ENCODE measurements around the gene SP100. TPM values are rescaled to one million over a fixed set of nuclear protein-coding genes. Genes with fewer than 3 reads are reported as not detected.

Gene SP100
- total RNA-seq, 2 experiments from 2014 or later, result 351 TPM

GRCh38 chr2:230586328-230586982 is 170.5 kb downstream of the SP100 start:
- Mint-ChIP-seq H3K4me3 (no peak overlapping the region), H3K27ac (no peak overlapping the region), H3K36me3 (ENCODE audit: low read depth) (peaks cover 29% of the 10 kb centered on the region), H3K9me3 (peaks cover 25% of the 10 kb centered on the region), H3K27me3 (no peaks in the 10 kb centered on the region), H3K4me1 (peaks cover 41% of the 10 kb centered on the region)
- DNase-seq, result no peak
- ChIA-PET POLR2A (no interaction called here), CTCF (no interaction called here)

GRCh38 chr2:230589025-230589424 is 173.0 kb downstream of the SP100 start:
- H3K27ac Mint-ChIP-seq, result no peak overlapping the region
- no peaks in the 10 kb centered on the region for H3K27me3 Mint-ChIP-seq

GRCh38 chr2:230589497-230590015 is 173.6 kb downstream of the SP100 start:
- peaks cover 15% of the 10 kb centered on the region for H3K9me3 Mint-ChIP-seq
- peak; percentile 26 for DNase-seq

More at GRCh38 chr2:230589025-230589424, 173.0 kb downstream of the SP100 start:
- peaks cover 38% of the 10 kb centered on the region for H3K4me1 Mint-ChIP-seq
- DNase-seq, result no peak
- POLR2A ChIA-PET, result no interaction called here
- CTCF ChIA-PET, result no interaction called here
- H3K4me3 Mint-ChIP-seq, result no peak overlapping the region
- H3K36me3 Mint-ChIP-seq (ENCODE audit: low read depth), result peaks cover 16% of the 10 kb centered on the region
- H3K9me3 Mint-ChIP-seq, result peaks cover 16% of the 10 kb centered on the region

GRCh38 chr2:230590333-230590732 is 174.3 kb downstream of the SP100 start:
- ChIA-PET POLR2A (interaction anchor here (1.3 kb wide), 1 partner anchor 12 kb away, joined by 6 read pairs; no protein-coding TSS in a partner anchor), CTCF (no interaction called here)
- Mint-ChIP-seq H3K9me3 (peaks cover 10% of the 10 kb centered on the region), H3K4me1 (peaks cover 38% of the 10 kb centered on the region), H3K4me3 (no peak overlapping the region), H3K27me3 (no peaks in the 10 kb centered on the region), H3K36me3 (ENCODE audit: low read depth) (peaks cover 17% of the 10 kb centered on the region), H3K27ac (no peak overlapping the region)
- DNase-seq, result no peak

More at GRCh38 chr2:230589497-230590015, 173.6 kb downstream of the SP100 start:
- ChIA-PET CTCF (no interaction called here), POLR2A (interaction anchor here (1.3 kb wide), 1 partner anchor 13 kb away, joined by 6 read pairs; no protein-coding TSS in a partner anchor)
- no peaks in the 10 kb centered on the region for H3K27me3 Mint-ChIP-seq
- H3K36me3 Mint-ChIP-seq (ENCODE audit: low read depth), result peaks cover 17% of the 10 kb centered on the region
- H3K27ac Mint-ChIP-seq, result no peak overlapping the region
- H3K4me1 Mint-ChIP-seq, result peaks cover 38% of the 10 kb centered on the region
- no peak overlapping the region for H3K4me3 Mint-ChIP-seq

- CTCF ChIA-PET, result no interaction called here
- Mint-ChIP-seq H3K9me3 (peaks cover 9% of the 10 kb centered on the region), H3K27ac (peak overlapping the region; percentile 7), H3K4me3 (no peak overlapping the region), H3K4me1 (peaks cover 36% of the 10 kb centered on the region), H3K36me3 (ENCODE audit: low read depth) (peaks cover 13% of the 10 kb centered on the region), H3K27me3 (no peaks in the 10 kb centered on the region)
- POLR2A ChIA-PET, result no interaction called here
- DNase-seq, result no peak
Observed at GRCh38 chr2:230591850-230592249, 175.8 kb downstream of the SP100 start.

GRCh38 chr2:230592775-230593174 is 176.8 kb downstream of the SP100 start:
- H3K4me3 Mint-ChIP-seq, result no peak overlapping the region
- peak overlapping the region; percentile 53 for H3K27ac Mint-ChIP-seq
- H3K9me3 Mint-ChIP-seq, result peaks cover 12% of the 10 kb centered on the region
- DNase-seq, result no peak
- POLR2A ChIA-PET, result no interaction called here
- H3K27me3 Mint-ChIP-seq, result no peaks in the 10 kb centered on the region
- peaks cover 12% of the 10 kb centered on the region for H3K36me3 Mint-ChIP-seq (ENCODE audit: low read depth)
- peaks cover 39% of the 10 kb centered on the region for H3K4me1 Mint-ChIP-seq
- CTCF ChIA-PET, result no interaction called here

Other genes starting within 250 kb of the SP100 start
- gene SP110, start 196.2 kb upstream of the SP100 start, total RNA-seq, result 100 to 1,000 TPM; 125 to 128 TPM
- gene SP140, start 190.5 kb upstream of the SP100 start, total RNA-seq, result 100 to 1,000 TPM; 132 to 137 TPM
- 10 to 100 TPM; 85.2 to 88.0 TPM for gene SP140L, start 89.0 kb upstream of the SP100 start, total RNA-seq

Data from activated CD4-positive, alpha-beta memory T cell treated with anti-CD3 and anti-CD28 coated beads, Interleukin-2, amount 10 ng/mL, durations not matched to agents 7 days and 5 days (primary cell).